GM21367 (cell line): ENCODE measurements around the gene EVI5.

Experiments used
- ATAC-seq: cut with Tn5 transposase; IDR thresholded peaks from one replicate; pipeline ENCODE4 v1.9.1; 2021; ENCODE audit not compliant: unreplicated experiment

The EVI5 gene

DNA sequence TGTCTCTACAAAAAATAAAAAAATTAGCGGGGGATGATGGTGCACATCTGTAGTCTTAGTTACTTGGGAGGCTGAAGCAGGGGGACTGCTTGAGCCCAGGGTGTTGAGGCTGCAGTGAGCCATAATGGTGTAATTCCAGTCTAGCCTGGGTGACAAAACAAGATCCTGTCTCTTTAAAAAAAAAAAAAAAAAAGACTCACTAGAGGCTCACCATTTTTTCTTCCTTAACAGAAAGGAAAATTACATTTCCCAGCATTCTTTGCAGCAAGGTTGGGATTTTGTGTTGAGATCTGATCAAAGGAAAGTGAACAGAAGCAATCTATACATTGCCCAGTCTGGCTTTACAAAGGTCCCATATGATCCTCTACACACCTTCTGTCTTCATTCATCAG, 319.7 kb downstream of the EVI5 start:
- no peak for ATAC-seq

DNA sequence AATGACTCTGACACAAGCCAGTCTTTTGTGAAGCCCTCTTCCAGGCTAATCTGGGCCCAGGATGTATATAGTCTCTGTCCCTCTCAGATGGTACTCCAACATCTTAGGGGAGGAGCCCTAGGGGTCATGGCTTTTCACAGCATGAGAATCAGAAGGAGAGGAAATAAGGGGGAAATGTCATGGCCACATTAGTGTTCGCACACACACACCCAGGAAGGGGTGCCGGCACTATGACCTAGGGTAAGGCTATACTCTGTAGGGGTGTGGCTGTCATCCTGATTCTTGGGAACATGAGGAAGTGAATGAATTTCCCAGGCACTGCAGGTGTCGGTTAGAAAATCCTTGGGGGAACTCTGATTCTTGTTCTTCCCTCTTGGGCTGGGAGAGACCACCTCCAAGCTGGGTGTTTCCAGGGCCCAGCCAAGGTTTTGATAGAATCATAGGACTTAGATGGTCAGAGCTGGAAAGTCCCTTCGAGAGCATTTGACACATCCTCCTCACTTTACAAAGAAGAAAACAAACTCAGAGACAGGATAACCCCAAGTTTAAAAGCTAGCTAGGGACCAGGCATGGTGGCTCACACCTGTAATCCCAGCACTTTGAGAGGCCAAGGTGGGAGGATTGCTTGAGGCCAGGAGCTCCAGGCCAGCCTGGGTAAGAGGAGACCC, 320.2 kb downstream of the EVI5 start:
- no peak for ATAC-seq

DNA sequence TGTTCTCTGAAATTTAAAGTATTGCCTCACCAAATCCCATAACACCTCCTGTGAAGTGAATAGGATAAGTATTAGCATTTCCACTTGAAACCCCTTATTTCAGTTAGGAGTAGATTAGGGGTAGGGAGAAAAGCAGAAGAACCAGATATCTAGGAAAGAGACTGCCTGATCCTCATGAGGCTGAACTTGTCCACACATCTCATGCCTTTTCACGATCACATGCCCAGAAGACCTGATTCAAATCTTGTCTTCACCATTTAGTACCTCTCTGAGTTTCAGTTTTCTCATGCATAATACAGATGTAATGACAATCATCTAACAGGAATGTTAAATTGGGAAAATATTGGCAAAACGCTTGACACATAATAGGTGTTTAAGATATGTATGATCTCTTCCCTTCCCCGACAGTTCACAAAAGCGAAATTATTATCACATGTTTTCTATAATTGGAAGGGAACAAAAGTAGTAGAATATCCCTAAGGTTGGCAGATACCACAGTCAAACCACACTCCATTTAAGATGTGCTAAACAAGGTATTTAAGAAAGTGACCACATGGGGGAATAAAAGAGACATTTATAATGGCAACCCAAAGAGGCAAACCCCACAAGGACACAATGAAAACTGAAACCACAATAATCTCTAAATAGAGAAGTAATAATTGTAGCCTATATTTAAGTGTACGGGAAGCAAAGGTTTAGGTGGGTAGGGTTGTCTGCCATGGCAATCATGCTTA, 323.4 kb downstream of the EVI5 start:
- ATAC-seq, result peak; percentile 64

DNA sequence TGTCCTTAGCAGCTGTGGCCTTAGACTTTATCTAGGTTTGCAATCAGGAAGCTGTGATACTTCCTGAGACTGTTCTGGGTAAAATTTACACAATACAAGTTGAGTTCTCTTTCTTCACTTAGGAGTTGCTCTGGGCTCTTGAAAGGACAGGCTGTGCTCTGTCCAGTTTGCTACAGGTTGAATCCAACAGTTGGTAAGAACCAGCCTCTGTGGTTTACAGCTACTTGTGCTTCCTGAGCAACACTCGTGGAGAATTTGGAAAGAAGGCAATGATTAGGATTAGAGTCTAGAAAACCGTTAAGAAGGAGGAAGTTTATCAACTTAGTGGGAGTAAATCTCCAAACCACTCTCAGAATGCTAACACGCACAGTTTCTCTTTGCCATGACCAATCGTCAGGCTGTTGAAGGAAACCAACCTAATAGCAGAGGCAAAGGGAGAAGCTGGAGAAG, 325.0 kb downstream of the EVI5 start:
- no peak for ATAC-seq
